Fibroblast of lung (primary cell): Measurements from ENCODE around the gene PAQR7. TPM values are rescaled to one million over a fixed set of nuclear protein-coding genes. Genes with fewer than 3 reads are reported as not detected.
A peak's percentile ranks its signal among the peaks of the same experiment; 100 is the strongest.

Source experiments
- DNase-seq, 2 donors: peaks; one replicate each; pipeline versions ENCODE4 v3.0.0 to v3.0.0-alpha.2; 2010; ENCODE audit warnings: low read depth in 2 of 2
- H2AFZ ChIP-seq: 2 replicates; pipeline ENCODE4 v1.5.1; 2012; ENCODE audit warnings: low read length, control low read depth, inconsistent platforms
- H3K27ac ChIP-seq: 2 replicates; pipeline ENCODE4 v1.5.1; 2011; ENCODE audit warnings: low read length, control low read depth; ENCODE audit not compliant: insufficient read depth
- H3K27me3 ChIP-seq: 2 replicates; pipeline ENCODE4 v1.5.1; 2011; ENCODE audit warnings: mild to moderate bottlenecking, low read length; ENCODE audit not compliant: control insufficient read depth, insufficient read depth
- H3K36me3 ChIP-seq: 2 replicates; pipeline ENCODE4 v1.5.1; 2011; ENCODE audit warnings: low read length; ENCODE audit not compliant: control insufficient read depth, insufficient read depth
- H3K4me1 ChIP-seq: 2 replicates; pipeline ENCODE4 v1.5.1; 2011; ENCODE audit warnings: low read length; ENCODE audit not compliant: control insufficient read depth, insufficient read depth; ENCODE audit errors: extremely low read depth
- H3K4me2 ChIP-seq: 2 replicates; pipeline ENCODE4 v1.5.1; 2011; ENCODE audit warnings: low read length, control low read depth; ENCODE audit not compliant: insufficient read depth; ENCODE audit errors: extremely low read depth
- H3K4me3 ChIP-seq, 4 experiments: fragments of 200-600 bp in 1 of 4; sonication (generic) in 1 of 4; replicated peaks in 1 of 4; 2 replicates each; pipeline ENCODE4 v1.5.1; 2011 to 2016; ENCODE audit warnings: low read length in 4 of 4, low read depth in 3 of 4, mild to moderate bottlenecking in 3 of 4, control low read depth in 2 of 4, inconsistent platforms in 1 of 4, mixed read lengths in 1 of 4; ENCODE audit not compliant: insufficient read depth in 1 of 4; ENCODE audit errors: control extremely low read depth in 1 of 4
- H3K79me2 ChIP-seq: 2 replicates; pipeline ENCODE4 v1.5.1; 2012; ENCODE audit warnings: mild to moderate bottlenecking, low read length, inconsistent platforms; ENCODE audit not compliant: control insufficient read depth, insufficient read depth
- H3K9ac ChIP-seq: 2 replicates; pipeline ENCODE4 v1.5.1; 2011; ENCODE audit warnings: mild to moderate bottlenecking, low read length, control low read depth; ENCODE audit not compliant: insufficient read depth
- H3K9me3 ChIP-seq: 2 replicates; pipeline ENCODE4 v1.5.1; 2012; ENCODE audit warnings: low read depth, low read length; ENCODE audit not compliant: control insufficient read depth, insufficient read depth
- H4K20me1 ChIP-seq: 2 replicates; pipeline ENCODE4 v1.5.1; 2011; ENCODE audit warnings: low read length; ENCODE audit not compliant: control insufficient read depth, insufficient read depth; ENCODE audit errors: extremely low read depth
- EZH2 ChIP-seq: IDR thresholded peaks from 2 replicates; pipeline ENCODE4 v1.5.1; 2012; ENCODE audit warnings: low read length, control low read depth, mild to moderate bottlenecking; ENCODE audit errors: missing control alignments
- polyA plus RNA-seq, 2 donors: library from polyadenylated mRNA; depleted of rRNA in 1 of 2; stranded (reverse) in 1 of 2; unstranded in 1 of 2; fragments of >200 nt; gene quantifications; 2 replicates each; pipeline ENCODE4 v1.2.1, GENCODE V29; 2011 to 2012; ENCODE audit warnings: missing spikeins in 1 of 2
- total RNA-seq: library from RNA; depleted of rRNA; stranded (reverse); fragments of >200 nt; gene quantifications from 2 replicates; pipeline ENCODE4 v1.2.1, GENCODE V29; 2014
- TF ChIP-seq, protein P1 (sequence below), 2 donors: IDR thresholded peaks in 1 of 2; conservative IDR thresholded peaks in 1 of 2; 1 replicate in 1 of 2; 2 replicates in 1 of 2; pipeline ENCODE4 v1.5.1; 2011 to 2012; ENCODE audit warnings: low read length in 2 of 2, control low read depth in 1 of 2, inconsistent platforms in 1 of 2, low read depth in 1 of 2, mild to moderate bottlenecking in 1 of 2

PAQR7 gene
- total and polyA plus RNA-seq, 2 donors (not counting 1 experiment from before 2014, with no cell fraction given), result 12.8 to 15.9 TPM

DNA sequence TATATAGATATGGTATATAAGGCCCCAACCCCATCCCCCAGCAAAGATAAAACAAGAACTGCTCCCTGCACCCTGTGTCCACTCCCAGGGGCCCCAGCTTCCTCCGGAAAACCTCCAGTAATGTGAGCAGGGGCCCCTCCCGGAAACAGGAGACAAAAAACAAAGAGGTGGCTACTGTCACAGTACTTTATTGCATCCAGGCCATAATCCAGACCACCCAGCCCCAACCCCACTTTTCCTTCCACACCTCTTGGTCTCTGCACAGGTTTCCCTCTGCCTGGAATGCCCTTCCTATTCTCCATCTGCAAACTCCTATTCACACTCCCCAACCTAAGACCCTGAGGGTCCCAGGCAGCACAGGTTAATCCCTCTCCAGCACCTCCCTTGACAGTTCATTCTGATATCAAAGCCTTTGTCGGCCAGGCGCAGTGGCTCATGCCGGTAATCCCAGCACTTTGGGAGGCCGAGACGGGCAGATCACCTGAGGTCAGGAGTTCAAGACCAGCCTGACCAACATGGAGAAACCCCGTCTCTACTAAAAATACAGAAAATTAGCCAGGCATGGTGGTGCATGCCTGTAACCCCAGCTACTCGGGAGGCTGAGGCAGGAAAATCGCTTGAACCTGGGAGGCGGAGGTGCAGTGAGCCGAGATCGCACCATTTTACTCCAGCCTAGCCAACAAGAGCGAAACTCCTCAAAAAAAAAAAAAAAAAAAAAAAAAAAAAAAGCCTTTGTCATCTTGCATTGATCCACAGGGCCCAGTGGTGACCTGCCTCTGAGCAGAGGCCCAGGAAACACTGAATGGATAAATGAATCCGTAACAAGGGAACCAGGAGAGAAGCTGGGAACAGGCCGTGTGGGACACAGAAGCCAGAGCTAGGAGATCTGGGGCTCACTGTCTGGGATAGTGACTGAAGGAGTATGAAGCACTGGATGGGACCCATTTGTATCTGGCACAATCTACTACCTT, 13.9 kb downstream of the PAQR7 start:
- peaks cover 4% of the 10 kb centered on the region for H3K4me1 ChIP-seq
- DNase-seq, result no peak
- H3K27ac ChIP-seq, result no peak overlapping the region
- no peak overlapping the region for H3K4me3 ChIP-seq
- no peaks in the 10 kb centered on the region for H3K9me3 ChIP-seq
- H3K27me3 ChIP-seq, result no peaks in the 10 kb centered on the region
- H3K9ac ChIP-seq, result no peak overlapping the region
- H3K4me2 ChIP-seq, result no peak overlapping the region
- TF ChIP-seq EZH2, result no peak
- TF ChIP-seq, protein P1, sequence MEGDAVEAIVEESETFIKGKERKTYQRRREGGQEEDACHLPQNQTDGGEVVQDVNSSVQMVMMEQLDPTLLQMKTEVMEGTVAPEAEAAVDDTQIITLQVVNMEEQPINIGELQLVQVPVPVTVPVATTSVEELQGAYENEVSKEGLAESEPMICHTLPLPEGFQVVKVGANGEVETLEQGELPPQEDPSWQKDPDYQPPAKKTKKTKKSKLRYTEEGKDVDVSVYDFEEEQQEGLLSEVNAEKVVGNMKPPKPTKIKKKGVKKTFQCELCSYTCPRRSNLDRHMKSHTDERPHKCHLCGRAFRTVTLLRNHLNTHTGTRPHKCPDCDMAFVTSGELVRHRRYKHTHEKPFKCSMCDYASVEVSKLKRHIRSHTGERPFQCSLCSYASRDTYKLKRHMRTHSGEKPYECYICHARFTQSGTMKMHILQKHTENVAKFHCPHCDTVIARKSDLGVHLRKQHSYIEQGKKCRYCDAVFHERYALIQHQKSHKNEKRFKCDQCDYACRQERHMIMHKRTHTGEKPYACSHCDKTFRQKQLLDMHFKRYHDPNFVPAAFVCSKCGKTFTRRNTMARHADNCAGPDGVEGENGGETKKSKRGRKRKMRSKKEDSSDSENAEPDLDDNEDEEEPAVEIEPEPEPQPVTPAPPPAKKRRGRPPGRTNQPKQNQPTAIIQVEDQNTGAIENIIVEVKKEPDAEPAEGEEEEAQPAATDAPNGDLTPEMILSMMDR (conservative IDR thresholded peaks at IDR 0.05 in 1 of 2, IDR thresholded peaks at IDR 0.05 in 1 of 2; ENCODE audit: low read depth in 1 of 2, low read length in 2 of 2), result no peak
- peaks cover 5% of the 10 kb centered on the region for H3K79me2 ChIP-seq
- peaks cover 7% of the 10 kb centered on the region for H3K36me3 ChIP-seq
- no peak overlapping the region for H2AFZ ChIP-seq
- no peaks in the 10 kb centered on the region for H4K20me1 ChIP-seq

GRCh38 chr1:25858906-25859789, 16.4 kb downstream of the PAQR7 start, which contains the start of gene AUNIP:
Gene AUNIP (minus strand): TSS chr1:25859457. CDS start chr1:25859357, 100 bp downstream.
- peaks cover 5% of the 10 kb centered on the region for H3K36me3 ChIP-seq
- H3K4me1 ChIP-seq, result peaks cover 4% of the 10 kb centered on the region
- peak within 1 kb of the TSS; percentile 89 for H3K27ac ChIP-seq
- peak within 1 kb of the TSS; percentile 98 for H3K4me2 ChIP-seq
- TF ChIP-seq, protein P1 (conservative IDR thresholded peaks at IDR 0.05 in 1 of 2, IDR thresholded peaks at IDR 0.05 in 1 of 2; ENCODE audit: low read depth in 1 of 2, low read length in 2 of 2), result no peak
- TF ChIP-seq EZH2, result no peak
- H3K9me3 ChIP-seq, result no peaks in the 10 kb centered on the region
- H3K79me2 ChIP-seq, result peaks cover 5% of the 10 kb centered on the region
- peak; percentile 81 to 84 for DNase-seq
- no peaks in the 10 kb centered on the region for H3K27me3 ChIP-seq
- H2AFZ ChIP-seq, result peak within 1 kb of the TSS; percentile 96
- H3K9ac ChIP-seq, result peak within 1 kb of the TSS; percentile 65
- H3K4me3 ChIP-seq, result peak within 1 kb of the TSS; percentile 73 to 84 (median 76)
- no peaks in the 10 kb centered on the region for H4K20me1 ChIP-seq

DNA sequence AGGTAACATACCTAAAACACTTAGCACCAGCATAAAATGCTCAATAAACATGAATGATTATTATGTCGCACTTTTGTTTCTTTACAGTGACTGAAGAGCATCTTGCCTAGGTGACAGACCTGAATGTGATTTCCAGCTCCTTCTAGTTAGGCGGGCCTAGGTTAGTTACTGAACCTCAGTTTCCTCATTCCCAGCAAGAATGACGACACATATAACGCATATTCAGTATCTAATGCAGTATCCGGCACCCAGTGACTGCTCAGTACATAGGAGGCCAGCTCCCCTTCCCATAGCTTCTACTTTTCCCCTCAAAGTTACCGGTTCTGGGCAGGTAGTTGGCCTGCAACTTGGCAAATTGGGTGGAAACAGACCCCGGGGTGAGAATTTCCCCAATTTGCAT, 17.0 kb downstream of the PAQR7 start:
- Histone ChIP-seq H3K27ac (no peak overlapping the region), H3K4me3 (peak overlapping the region; percentile 73 to 84 (median 76)), H3K27me3 (no peaks in the 10 kb centered on the region), H3K9ac (peak overlapping the region; percentile 65), H3K4me1 (peaks cover 4% of the 10 kb centered on the region), H3K4me2 (peak overlapping the region; percentile 98), H4K20me1 (no peaks in the 10 kb centered on the region), H3K79me2 (peaks cover 5% of the 10 kb centered on the region), H2AFZ (peak overlapping the region; percentile 96), H3K9me3 (no peaks in the 10 kb centered on the region), H3K36me3 (peaks cover 5% of the 10 kb centered on the region)
- no peak for DNase-seq
- no peak for TF ChIP-seq EZH2
- TF ChIP-seq, protein P1 (conservative IDR thresholded peaks at IDR 0.05 in 1 of 2, IDR thresholded peaks at IDR 0.05 in 1 of 2; ENCODE audit: low read depth in 1 of 2, low read length in 2 of 2), result no peak
